ENCODE results near the gene CXCL3. TPM values are rescaled to one million over a fixed set of nuclear protein-coding genes. Genes with fewer than 3 reads are reported as not detected.

The CXCL3 gene
- total RNA-seq, 1 experiment from 2014 or later: 8.7 TPM

GRCh38 chr4:74055498-74055897, 17.0 kb upstream of the CXCL3 start:
- DNase-seq (ENCODE audit: low read depth): no peak

- DNase-seq (ENCODE audit: low read depth): no peak
Observed at GRCh38 chr4:74055096-74055495, 16.6 kb upstream of the CXCL3 start.

GRCh38 chr4:74054483-74055047, 16.1 kb upstream of the CXCL3 start:
- no peak for DNase-seq (ENCODE audit: low read depth)

- DNase-seq (ENCODE audit: low read depth): no peak
Observed at GRCh38 chr4:74047152-74047551, 8.7 kb upstream of the CXCL3 start.

DNA sequence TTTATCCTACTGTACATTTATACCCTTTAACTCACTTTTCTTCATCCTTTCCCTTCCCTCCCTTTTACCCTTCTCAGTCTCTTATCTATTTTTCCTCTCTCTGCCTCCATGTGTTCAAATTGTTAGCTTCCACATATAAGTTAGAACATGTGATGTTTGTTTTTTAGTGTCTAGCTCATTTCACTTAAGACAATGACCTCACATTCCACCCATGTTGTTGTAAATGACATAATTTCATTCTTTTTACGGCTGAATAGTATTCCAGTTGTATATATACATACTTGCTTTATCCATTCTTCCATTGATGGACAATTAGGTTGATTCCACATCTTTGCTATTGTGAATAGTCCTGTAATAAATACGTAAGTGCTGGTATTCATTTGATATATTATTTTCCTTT, 7.3 kb upstream of the CXCL3 start:
- no peak for DNase-seq (ENCODE audit: low read depth)

DNA sequence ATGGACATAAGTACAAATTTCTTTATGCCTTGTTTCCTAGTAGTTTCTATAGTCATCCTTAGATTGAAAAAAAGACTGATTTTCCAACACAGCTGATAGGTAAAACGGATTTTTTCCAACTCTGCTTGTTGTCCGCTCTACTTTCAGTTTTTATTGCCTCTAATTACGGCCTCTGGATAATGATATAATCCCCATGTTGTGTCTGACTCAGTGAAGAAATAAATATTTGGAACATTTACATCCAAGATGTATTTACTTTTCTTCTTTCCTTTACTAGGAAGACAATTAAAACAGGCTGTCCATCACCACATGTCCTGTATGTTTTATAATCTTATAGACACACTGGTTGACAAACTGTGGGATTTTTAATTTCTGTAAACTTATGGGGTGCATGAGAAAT, 6.8 kb upstream of the CXCL3 start:
- no peak for DNase-seq (ENCODE audit: low read depth)

DNA sequence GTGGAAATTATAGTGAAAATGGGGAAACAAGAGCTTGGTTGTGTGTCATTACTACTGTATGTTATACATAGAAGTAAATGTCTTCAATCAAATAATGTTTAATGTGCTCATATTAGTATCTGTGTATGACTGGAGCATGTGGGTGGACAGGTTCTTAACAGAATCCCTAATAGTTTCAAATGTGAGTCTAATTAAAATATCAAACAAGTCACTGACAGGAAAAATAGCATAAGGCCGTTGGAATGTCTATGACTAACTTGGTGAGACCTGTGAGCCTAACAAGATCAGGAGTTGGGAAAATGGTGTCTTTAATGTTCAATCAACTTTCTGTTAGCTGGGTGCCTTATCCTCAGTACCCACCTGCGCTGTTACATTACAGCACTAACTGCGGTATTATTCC, 6.2 kb upstream of the CXCL3 start:
- peak; percentile 31 for DNase-seq (ENCODE audit: low read depth)

- DNase-seq (ENCODE audit: low read depth): no peak
Observed at GRCh38 chr4:74042681-74043080, 4.2 kb upstream of the CXCL3 start.

- DNase-seq (ENCODE audit: low read depth): peak; percentile 4
Observed at GRCh38 chr4:74041418-74041817, 2.9 kb upstream of the CXCL3 start.

DNA sequence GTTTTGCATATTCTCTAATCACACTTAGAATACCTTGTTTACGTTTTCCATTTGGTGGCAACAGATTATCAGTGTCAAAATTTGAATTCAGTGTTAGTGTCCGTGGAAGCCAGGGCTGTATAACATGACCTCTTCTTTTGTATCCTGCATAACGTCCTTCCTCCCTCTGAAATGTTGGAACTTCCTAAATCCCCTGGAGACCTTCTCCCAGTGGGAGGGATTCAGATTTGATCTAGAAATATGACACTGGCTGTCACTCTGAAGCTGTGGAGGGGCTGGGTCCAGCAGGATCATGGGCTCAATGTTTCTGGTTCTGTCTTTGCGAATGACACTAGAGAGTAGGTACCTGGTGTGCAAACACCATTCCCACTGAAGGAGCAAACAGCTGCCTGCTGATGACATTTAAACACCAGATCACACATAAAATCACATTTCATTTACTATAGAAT, 850 bp upstream of the CXCL3 start:
- peak; percentile 32 for DNase-seq (ENCODE audit: low read depth)

DNA sequence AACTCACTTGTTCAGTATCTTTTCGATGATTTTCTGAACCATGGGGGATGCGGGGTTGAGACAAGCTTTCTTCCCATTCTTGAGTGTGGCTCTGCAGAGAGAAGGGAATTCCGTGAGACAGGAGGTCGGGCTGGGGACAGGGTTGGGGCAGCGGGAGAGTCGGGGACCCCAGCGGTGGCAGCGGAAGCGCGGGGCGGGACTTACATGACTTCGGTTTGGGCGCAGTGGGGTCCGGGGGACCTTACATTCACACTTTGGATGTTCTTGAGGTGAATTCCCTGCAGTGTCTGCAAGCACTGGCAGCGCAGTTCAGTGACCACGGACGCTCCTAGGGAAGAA, 434 bp downstream of the CXCL3 start:
- no peak for DNase-seq (ENCODE audit: low read depth)

GRCh38 chr4:74037076-74037955, 1.2 kb downstream of the CXCL3 start:
- DNase-seq (ENCODE audit: low read depth): no peak

- DNase-seq (ENCODE audit: low read depth): peak; percentile 79
Observed at GRCh38 chr4:74033739-74034138, 4.8 kb downstream of the CXCL3 start.

- peak; percentile 86 for DNase-seq (ENCODE audit: low read depth)
Observed at GRCh38 chr4:74032064-74032463, 6.4 kb downstream of the CXCL3 start.

DNA sequence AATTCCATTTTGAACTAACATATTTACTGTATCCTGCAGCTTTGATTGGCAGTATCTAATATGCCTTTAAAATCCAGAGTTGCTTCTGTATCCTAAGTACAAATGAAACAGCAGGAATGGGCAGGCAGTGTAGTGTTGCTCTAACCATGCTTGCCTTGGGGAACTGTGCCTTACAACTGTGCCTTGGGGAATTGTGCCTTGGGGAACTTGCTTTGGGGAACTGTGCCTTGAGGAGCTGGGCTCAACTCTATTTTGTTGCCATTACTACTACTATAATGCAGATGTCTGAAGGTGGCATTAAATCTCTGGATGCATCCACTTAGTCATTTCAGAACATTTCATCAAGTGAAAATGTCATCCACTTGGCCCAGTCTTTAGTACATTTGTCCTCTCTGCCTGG, 6.9 kb downstream of the CXCL3 start:
- no peak for DNase-seq (ENCODE audit: low read depth)

DNA sequence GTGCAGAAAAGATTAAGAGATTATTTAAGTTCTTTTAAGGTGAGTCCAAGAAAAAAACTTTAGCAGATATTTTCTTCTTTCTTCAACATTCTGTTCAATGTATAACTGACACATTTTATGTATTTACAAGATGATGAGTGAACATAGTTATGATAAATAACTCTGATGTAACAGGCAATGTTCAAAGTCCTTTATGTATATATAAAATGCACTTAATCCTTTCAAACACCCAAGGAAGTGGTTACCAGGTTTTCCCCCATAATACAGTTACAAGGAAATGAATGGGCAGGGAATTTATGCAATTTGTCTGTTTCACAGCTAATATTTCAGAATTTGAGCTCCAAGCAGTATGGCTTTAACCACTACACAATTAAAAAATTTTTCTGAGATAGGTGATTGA, 8.2 kb downstream of the CXCL3 start:
- DNase-seq (ENCODE audit: low read depth): no peak

GRCh38 chr4:74028504-74028903, 10.0 kb downstream of the CXCL3 start:
- DNase-seq (ENCODE audit: low read depth): no peak

- no peak for DNase-seq (ENCODE audit: low read depth)
Observed at GRCh38 chr4:74023709-74024108, 14.8 kb downstream of the CXCL3 start.

- DNase-seq (ENCODE audit: low read depth): no peak
Observed at GRCh38 chr4:74021601-74022000, 16.9 kb downstream of the CXCL3 start.

- DNase-seq (ENCODE audit: low read depth): no peak
Observed at GRCh38 chr4:74018771-74019170, 19.7 kb downstream of the CXCL3 start.

DNA sequence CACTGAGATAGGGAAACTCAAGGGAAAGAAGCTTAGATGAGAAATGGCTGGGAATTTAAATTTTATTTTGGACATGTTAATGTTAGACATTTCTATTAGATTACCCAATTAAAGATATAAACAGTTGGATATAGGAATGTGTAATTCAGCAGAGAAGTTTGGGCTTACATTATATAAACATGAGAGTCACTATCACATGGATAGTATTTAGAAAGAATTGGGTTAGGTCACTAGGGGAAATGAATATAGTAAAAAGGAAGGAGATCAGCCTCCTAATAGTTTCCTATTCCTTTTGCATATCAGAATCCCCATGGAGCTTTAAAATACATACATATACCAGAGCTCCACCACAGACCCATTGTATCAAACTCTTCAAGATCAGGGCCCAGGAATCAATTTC, 20.4 kb downstream of the CXCL3 start:
- no peak for DNase-seq (ENCODE audit: low read depth)

DNA sequence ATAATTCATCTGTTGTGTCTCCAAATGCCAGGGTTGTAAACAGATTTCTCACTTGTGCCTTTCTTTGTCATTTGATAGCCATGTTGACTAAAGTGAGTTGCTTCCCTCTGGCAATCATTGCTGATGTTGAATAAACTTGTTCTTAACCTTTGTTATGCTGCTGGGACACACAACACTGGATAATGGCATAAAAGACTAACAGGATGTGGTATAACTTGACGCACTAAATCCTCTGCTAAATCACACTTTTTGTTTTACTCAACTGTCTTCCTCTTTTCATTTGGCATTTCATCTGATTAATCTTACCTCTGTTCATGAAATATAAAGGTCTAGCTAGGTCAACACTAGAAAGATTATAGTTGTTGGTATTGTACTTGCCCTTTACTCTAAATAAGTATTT, 22.4 kb downstream of the CXCL3 start:
- peak; percentile 78 for DNase-seq (ENCODE audit: low read depth)

DNA sequence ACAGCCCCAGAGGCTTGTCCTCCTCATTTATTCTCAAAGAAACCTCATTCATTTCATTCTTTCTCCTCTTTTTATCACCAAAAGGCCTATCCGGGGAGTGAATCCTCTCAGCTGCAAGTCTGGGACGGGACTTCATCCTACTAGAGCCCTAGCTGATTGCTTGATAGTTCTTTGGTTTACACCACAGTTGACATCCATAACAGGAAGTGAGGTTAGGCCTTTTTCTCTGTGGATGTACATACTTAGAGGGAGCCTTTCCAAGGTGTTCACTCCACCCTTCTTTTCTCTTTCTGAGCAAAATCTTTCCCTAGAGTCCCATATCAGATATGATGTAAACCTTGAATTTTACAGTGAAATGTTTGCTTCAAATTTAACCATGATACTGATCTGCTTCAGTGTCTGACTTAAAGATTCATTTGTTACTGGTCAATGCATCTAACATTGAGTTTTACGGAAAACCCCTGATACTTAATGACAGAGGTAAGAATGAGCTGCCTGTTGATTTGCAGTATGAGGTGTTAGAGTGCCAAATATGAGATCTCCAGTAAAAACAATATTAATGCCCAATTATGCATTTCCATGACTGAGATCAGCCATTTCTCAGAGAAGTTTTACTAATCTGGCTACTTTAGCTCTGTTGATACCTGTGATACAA, 23.2 kb downstream of the CXCL3 start:
- no peak for DNase-seq (ENCODE audit: low read depth)

Data from LHCN-M2 (cell line).